Gastrocnemius medialis (tissue), 4 donors: Measurements from ENCODE around the gene FNDC4. TPM values are rescaled to one million over a fixed set of nuclear protein-coding genes. Genes with fewer than 3 reads are reported as not detected.

Source experiments
- ATAC-seq, 2 donors: fragments of 150-250 bp; one replicate each; pipeline ENCODE4 v1.9.1; 2016
- DNase-seq, 2 donors: peaks; one replicate each; pipeline ENCODE4 v3.0.0-alpha.2; 2019
- H3K27ac ChIP-seq, 4 donors: fragments of 200-600 bp; sonication (generic); 1 replicate in 1 of 4; 2 replicates in 3 of 4; pipeline ENCODE4 v1.5.1; 2016 to 2018; ENCODE audit warnings: mild to moderate bottlenecking in 2 of 4, moderate library complexity in 1 of 4
- H3K27me3 ChIP-seq, 3 donors: fragments of 200-600 bp; sonication (generic) in 2 of 3; 1 replicate in 1 of 3; 2 replicates in 2 of 3; pipeline versions ENCODE4 v1.5.1 to v1.6.0; 2016 to 2019; ENCODE audit warnings: mild to moderate bottlenecking in 1 of 3, moderate library complexity in 1 of 3
- H3K36me3 ChIP-seq, 2 donors: fragments of 200-600 bp; sonication (generic) in 1 of 2; one replicate each; pipeline ENCODE4 v1.5.1; 2017 to 2018
- H3K4me1 ChIP-seq, 2 donors: fragments of 200-600 bp; sonication (generic) in 1 of 2; one replicate each; pipeline ENCODE4 v1.5.1; 2016 to 2017; ENCODE audit warnings: mild to moderate bottlenecking in 2 of 2
- H3K4me3 ChIP-seq, 4 donors: fragments of 200-600 bp; sonication (generic) in 3 of 4; 1 replicate in 1 of 4; 2 replicates in 3 of 4; pipeline ENCODE4 v1.5.1; 2016 to 2019; ENCODE audit warnings: mild to moderate bottlenecking in 2 of 4
- H3K9me3 ChIP-seq, 3 donors: fragments of 200-600 bp; sonication (generic) in 2 of 3; 1 replicate in 1 of 3; 2 replicates in 2 of 3; pipeline ENCODE4 v1.5.1; 2016 to 2019
- POLR2A ChIP-seq, 2 donors: fragments of 450-650 bp; IDR thresholded peaks; one replicate each; pipeline ENCODE4 v1.6.1; 2017; ENCODE audit warnings: antibody characterized with exemption in 2 of 2, mild to moderate bottlenecking in 2 of 2, moderate library complexity in 2 of 2
- in situ Hi-C, 4 donors: fragments of 200-750 bp; cut with MboI; loops; one replicate each; pipeline versions ENCODE4 v1.15.0 to v1.8.0; 2017; ENCODE audit warnings: low sequenced_read_pairs in 4 of 4
- intact Hi-C: fragments of 100-400 bp; cut with DNase I; formaldehyde crosslinking; loops from one replicate; pipeline ENCODE4 v1.15.1; 2023; ENCODE audit warnings: low total_unique reads
- total RNA-seq, 4 donors: library from RNA; depleted of rRNA; stranded (reverse); fragments of >200 nt; gene quantifications; one replicate each; pipeline versions ENCODE4 v1.1.0 to v1.2.3, GENCODE V29; 2016
- TF ChIP-seq, protein P1 (sequence below), 5 experiments: fragments of 450-650 bp in 3 of 5; fragments of 200-600 bp in 2 of 5; sonication (generic) in 2 of 5; IDR thresholded peaks in 4 of 5; conservative IDR thresholded peaks in 1 of 5; 1 replicate in 4 of 5; 2 replicates in 1 of 5; pipeline ENCODE4 v1.5.1; 2016 to 2019; ENCODE audit warnings: antibody characterized with exemption in 5 of 5, mild to moderate bottlenecking in 3 of 5, moderate library complexity in 3 of 5

FNDC4 gene
- total RNA-seq, 4 donors from 2014 or later: 2.0 to 6.4 (median 3.1) TPM

DNA sequence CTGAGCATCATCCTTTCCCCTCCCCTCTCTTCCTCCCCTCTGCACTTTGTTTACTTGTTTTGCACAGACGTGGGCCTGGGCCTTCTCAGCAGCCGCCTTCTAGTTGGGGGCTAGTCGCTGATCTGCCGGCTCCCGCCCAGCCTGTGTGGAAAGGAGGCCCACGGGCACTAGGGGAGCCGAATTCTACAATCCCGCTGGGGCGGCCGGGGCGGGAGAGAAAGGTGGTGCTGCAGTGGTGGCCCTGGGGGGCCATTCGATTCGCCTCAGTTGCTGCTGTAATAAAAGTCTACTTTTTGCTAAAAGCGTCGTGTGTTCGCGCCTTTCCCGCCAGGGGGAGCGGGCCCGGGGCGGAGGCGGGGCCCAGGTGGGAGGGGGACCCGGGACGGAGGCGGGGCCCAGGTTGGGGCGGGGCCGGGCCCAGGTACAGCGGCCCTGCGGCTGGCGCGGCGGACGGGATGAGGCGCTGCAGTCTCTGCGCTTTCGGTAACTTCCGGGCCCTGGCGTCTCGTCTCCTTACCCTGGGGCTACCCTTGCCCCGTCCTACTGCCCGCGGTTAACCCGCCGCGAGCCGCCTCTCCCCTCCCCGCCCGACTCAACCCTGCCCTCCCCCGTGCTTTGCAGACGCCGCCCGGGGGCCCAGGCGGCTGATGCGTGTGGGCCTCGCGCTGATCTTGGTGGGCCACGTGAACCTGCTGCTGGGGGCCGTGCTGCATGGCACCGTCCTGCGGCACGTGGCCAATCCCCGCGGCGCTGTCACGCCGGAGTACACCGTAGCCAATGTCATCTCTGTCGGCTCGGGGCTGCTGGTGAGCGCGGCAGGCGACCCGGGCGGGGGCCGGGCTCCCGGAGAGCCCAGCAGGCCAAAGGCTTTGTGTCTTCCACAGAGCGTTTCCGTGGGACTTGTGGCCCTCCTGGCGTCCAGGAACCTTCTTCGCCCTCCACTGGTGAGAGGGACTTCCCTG is 52.8 kb downstream of the FNDC4 start, which contains the start of gene KRTCAP3:
Gene KRTCAP3, plus strand, starts transcription at position 424 of the 962 bp plus-strand sequence. Its CDS starts 32 bp downstream, at position 456.
- in situ Hi-C loops: no loop called here
- Histone ChIP-seq H3K27me3 (no peaks in the 10 kb centered on the region), H3K27ac (peak within 1 kb of the TSS; percentile 44 to 85 (median 64)), H3K9me3 (no peaks in the 10 kb centered on the region), H3K4me1 (peaks cover 4 to 5% of the 10 kb centered on the region in 2 donors), H3K4me3 (peak within 1 kb of the TSS in 2 of 4 donors; percentile 22 to 33), H3K36me3 (peaks cover 0 to 50% of the 10 kb centered on the region in 2 donors)
- ATAC-seq (peak; percentile 44 to 45), DNase-seq (no peak)
- TF ChIP-seq, protein P1, sequence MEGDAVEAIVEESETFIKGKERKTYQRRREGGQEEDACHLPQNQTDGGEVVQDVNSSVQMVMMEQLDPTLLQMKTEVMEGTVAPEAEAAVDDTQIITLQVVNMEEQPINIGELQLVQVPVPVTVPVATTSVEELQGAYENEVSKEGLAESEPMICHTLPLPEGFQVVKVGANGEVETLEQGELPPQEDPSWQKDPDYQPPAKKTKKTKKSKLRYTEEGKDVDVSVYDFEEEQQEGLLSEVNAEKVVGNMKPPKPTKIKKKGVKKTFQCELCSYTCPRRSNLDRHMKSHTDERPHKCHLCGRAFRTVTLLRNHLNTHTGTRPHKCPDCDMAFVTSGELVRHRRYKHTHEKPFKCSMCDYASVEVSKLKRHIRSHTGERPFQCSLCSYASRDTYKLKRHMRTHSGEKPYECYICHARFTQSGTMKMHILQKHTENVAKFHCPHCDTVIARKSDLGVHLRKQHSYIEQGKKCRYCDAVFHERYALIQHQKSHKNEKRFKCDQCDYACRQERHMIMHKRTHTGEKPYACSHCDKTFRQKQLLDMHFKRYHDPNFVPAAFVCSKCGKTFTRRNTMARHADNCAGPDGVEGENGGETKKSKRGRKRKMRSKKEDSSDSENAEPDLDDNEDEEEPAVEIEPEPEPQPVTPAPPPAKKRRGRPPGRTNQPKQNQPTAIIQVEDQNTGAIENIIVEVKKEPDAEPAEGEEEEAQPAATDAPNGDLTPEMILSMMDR (IDR thresholded peaks at IDR 0.05 in 4 of 5, conservative IDR thresholded peaks at IDR 0.05 in 1 of 5): no peak
- no peak for TF ChIP-seq POLR2A (IDR thresholded peaks at IDR 0.05)
- intact Hi-C loops: no loop called here

Other genes with a start within 250 kb of the FNDC4 start
- gene SLC30A3, start 232.2 kb downstream of the FNDC4 start, total RNA-seq: under 1 TPM in 1 of 4 donors, not detected in 3; 0.20 TPM
- gene DNAJC5G, start 219.8 kb downstream of the FNDC4 start, total RNA-seq: not detected
- gene TRIM54, start 212.8 kb downstream of the FNDC4 start, total RNA-seq: 100 to 1,000 TPM; 219 to 554 (median 427) TPM
- gene UCN, start 186.8 kb downstream of the FNDC4 start, total RNA-seq: not detected
- 10 to 100 TPM in 3 of 4 donors, 1 to 10 TPM in 1; 9.9 to 16.0 (median 11.5) TPM for gene MPV17, start 172.1 kb downstream of the FNDC4 start, total RNA-seq
- 10 to 100 TPM; 25.3 to 45.6 (median 40.5) TPM for gene GTF3C2, start 138.4 kb downstream of the FNDC4 start, total RNA-seq
- 10 to 100 TPM; 50.5 to 57.9 (median 53.8) TPM for gene EIF2B4, start 124.9 kb downstream of the FNDC4 start, total RNA-seq
- gene SNX17, start 124.6 kb downstream of the FNDC4 start, total RNA-seq: 10 to 100 TPM; 47.2 to 91.5 (median 56.3) TPM
- gene ZNF513, start 114.5 kb downstream of the FNDC4 start, total RNA-seq: 1 to 10 TPM; 2.0 to 7.6 (median 4.5) TPM
- 100 to 1,000 TPM in 1 of 4 donors, 10 to 100 TPM in 3; 47.2 to 111 (median 92.2) TPM for gene PPM1G, start 85.6 kb downstream of the FNDC4 start, total RNA-seq
- 100 to 1,000 TPM in 3 of 4 donors, 10 to 100 TPM in 1; 91.8 to 125 (median 120) TPM for gene NRBP1, start 66.6 kb downstream of the FNDC4 start, total RNA-seq
- gene KRTCAP3, start 52.8 kb downstream of the FNDC4 start, total RNA-seq: 1 to 10 TPM in 1 of 4 donors, under 1 TPM in 1, not detected in 2; 0.93 to 2.1 TPM
- gene IFT172, start 5.5 kb downstream of the FNDC4 start, total RNA-seq: 10 to 100 TPM in 2 of 4 donors, 1 to 10 TPM in 2; 3.1 to 16.8 (median 8.6) TPM
- under 1 TPM in 1 of 4 donors, not detected in 3; 0.40 TPM for gene GCKR, start 1.6 kb upstream of the FNDC4 start, total RNA-seq
- 10 to 100 TPM in 2 of 4 donors, 1 to 10 TPM in 2; 5.8 to 15.6 (median 8.4) TPM for gene ZNF512, start 87.8 kb upstream of the FNDC4 start, total RNA-seq
- gene CCDC121, start 133.8 kb upstream of the FNDC4 start, total RNA-seq: 1 to 10 TPM in 3 of 4 donors, under 1 TPM in 1; 0.56 to 2.0 (median 1.3) TPM
- gene GPN1, start 133.8 kb upstream of the FNDC4 start, total RNA-seq: 10 to 100 TPM; 21.0 to 30.0 (median 25.0) TPM
- 10 to 100 TPM; 14.6 to 26.0 (median 21.9) TPM for gene SUPT7L, start 168.4 kb upstream of the FNDC4 start, total RNA-seq
- 10 to 100 TPM; 32.1 to 44.2 (median 34.6) TPM for gene SLC4A1AP, start 168.7 kb upstream of the FNDC4 start, total RNA-seq